OCI-M2 (cell line): ENCODE measurements around the gene TRUB2.
"Not testable (repeated sequence)": the region's sequence is repeated elsewhere in the genome, so short reads cannot be mapped to it uniquely, and the experiment has no call there.

ENCODE experiments used
- DNase-seq: peaks from one replicate; lab custom pipeline; 2025; ENCODE audit not compliant: unreplicated experiment; lab: John Stamatoyannopoulos, UW

Gene TRUB2

DNA sequence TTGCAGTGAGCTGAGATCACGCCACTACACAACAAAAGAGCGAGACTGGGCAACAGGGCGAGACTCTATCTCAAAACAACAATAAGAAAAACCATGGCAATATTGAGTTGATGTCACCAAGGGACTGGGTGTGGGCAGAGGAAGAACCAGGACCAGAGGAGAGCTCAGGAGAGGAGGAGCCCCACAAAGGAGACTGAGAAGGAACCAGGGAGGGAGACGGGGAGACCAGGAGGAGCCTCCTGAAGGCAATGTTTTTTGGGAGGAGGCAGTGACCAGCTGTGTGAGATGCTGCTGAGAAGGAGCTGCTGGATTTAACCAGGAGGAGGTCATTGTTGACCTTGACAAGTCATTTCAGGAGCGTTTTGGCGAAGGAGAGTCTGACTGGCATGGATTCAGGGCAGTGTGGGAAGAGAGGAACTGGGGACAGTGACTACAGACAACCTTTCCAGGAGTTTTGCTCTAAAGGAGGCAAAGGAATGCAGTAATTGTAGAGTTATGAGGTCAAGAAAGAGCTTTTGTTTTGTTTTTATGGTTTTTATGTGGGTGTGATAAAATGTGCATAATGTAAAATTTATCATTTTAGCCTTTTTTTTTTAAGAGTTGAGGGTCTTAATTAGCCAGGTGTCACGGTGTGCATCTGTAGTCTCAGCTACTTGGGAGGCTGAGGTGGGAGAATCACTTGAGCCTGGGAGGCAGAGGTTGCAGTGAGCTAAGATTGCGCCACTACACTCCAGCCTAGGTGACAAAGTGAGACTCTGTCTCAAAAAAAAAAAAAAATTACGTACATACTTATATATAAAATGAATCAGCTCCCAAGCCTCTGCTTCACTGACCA, 17.9 kb downstream of the TRUB2 start:
- no peak for DNase-seq

DNA sequence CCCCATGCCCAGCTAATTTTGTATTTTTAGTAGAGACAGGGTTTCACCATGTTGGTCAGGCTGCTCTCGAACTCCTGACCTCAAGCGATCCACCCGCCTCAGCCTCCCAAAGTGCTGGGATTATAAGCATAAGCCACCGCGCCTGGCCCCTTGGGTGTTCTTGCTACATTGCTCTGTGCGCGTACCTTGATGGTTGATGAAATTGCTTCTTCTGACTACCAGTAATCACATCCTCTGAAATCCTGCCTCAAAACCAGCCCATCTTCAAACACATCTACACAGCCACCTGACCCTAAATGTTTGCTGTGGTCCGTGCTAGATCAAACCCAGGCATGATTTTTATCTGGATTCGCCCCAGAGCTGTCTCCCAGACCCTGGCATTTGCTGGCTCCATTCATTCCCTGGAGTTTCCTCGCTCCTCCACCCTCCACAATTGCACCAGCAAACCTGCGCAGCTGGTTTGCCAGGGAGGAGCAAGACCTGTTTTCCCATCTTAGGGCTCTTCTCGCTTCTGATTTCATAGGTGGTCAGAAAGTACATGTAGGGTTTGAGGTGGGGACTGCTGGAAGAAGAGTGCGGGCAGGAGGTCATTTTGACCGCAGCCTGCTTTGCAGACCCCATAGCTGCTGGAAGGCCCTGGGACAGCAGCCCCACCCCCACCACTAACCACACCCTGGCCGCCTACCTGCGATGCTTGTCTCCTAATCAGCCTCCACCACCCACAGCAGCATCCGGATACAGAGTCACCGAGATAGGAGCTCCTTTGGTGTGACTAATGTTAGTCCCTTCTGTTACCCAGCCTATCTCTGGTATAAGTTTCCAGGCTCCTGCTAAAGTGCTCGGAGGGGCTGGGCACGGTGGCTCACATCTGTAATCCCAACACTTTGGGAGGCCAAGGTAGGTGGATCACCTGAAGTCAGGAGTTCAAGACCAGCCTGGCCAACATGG, 23.4 kb downstream of the TRUB2 start:
- no peak for DNase-seq

GRCh38 chr9:128297221-128297773, 24.9 kb downstream of the TRUB2 start:
- no peak for DNase-seq

DNA sequence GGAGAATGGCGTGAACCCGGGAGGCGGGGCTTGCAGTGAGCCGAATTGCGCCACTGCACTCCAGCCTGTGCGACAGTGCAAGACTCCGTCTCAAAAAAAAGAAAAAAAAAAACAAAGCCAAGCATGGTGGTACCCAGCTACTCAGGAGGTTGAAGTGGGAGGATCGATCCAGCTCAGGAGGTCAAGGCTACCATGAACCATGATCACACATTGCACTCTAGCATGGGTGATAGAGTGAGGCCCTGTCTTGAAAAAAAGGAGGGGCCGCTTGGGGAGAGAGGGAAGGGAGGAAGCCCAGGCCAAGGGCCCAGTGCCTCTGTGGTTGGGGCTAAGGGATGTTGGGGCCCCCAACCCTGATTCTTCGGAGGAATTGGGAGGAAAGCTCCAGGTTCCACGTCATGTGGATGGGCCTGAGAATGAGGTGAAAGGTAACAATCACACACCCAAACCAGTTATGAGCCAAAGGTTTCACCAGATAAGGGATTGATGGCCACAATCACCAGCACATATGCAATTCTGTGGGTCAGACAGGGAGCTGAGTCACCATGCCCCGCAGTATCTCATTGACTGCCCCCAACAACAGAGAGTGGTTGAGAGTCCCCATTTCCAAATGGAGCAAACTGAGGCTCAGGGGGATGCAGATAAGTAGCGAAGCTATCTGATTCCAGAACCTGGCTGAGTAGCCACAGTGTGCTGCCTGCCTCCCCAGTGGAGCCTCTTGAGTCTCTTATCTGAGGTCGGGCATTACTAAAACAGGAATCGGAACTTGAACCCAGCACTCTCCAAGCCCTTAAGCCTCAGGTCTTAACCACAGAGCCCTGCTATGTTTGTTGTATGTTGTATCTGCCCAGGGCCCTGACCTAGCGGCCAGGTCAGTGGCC, 25.7 kb downstream of the TRUB2 start:
- peak; percentile 6 for DNase-seq

- DNase-seq = no peak
Measured at GRCh38 chr9:128294142-128294541, 28.1 kb downstream of the TRUB2 start.

- DNase-seq = no peak
Measured at GRCh38 chr9:128293091-128293490, 29.2 kb downstream of the TRUB2 start.

DNA sequence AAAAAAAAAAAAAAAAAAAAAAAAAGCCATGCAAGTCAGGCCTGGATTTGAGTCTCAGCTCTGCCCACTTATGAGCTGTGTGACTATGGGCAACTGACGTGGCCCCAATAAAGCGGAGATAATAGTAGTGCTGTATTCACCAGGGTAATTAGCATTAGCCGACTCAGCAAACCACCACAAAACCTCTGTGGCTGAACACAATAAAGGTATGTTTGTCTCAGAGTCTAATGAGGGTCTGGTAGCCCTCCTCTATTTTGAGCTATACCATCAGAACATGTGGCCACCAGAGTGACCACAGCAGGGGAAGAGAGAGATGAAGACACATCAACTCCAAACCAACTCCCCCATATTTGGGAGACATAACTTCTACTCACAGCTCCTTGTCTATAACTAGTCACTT, 30.2 kb downstream of the TRUB2 start:
- DNase-seq = no peak

DNA sequence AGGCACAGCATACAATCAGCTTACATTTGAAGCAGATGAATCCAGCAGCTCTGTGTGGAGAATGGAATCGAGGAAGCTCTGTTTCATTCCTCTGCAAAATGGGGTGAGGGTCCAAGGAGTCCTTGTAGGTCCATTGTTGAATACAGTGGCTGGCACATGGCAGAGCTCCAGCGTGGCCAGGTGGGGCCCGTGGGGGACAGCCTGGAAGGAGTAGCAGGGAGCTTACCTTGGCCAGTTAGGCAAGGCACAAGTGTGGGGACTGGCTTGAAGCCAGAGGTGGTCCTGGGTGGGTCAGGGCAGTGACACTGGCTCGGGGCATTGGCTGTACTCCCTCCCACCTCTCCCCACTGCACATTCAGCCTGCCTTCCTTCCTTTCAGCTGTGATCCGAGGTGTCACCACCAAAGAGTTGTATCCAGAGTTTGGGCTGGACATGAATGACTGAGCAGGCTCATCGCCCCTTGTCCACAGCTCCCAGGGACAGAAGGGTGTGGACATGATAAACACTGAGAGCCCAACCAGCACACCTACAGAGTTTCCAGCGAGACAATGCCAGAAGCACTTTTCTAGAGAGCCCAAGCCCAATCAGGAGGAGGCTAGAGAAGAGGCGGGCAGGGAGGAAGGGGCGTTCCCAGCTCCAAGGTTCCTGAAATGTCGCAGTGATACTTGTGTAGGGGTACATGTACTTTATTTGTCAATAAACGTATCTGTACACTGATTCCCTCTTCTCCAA, 33.8 kb downstream of the TRUB2 start:
- DNase-seq = no peak

DNA sequence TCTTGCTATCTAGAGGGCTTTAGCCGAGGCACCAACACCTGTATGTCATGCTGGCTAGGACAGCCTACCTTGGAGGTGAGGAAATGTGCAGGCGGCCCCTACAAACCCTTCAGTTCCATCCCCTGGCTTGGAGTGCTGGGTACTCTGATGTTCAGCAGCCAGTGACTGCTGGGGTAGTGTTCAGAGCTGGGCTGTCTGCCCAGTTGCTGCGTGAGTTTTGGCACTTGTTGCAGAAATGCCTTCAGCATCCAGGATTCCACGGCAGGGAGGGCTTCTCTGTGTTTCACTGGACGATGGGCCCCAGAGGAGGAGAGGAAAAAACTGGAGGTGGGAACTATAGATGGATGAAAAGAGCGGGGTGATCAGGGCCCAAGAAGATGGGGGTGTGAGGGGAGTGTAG, 35.8 kb downstream of the TRUB2 start:
- DNase-seq = no peak

DNA sequence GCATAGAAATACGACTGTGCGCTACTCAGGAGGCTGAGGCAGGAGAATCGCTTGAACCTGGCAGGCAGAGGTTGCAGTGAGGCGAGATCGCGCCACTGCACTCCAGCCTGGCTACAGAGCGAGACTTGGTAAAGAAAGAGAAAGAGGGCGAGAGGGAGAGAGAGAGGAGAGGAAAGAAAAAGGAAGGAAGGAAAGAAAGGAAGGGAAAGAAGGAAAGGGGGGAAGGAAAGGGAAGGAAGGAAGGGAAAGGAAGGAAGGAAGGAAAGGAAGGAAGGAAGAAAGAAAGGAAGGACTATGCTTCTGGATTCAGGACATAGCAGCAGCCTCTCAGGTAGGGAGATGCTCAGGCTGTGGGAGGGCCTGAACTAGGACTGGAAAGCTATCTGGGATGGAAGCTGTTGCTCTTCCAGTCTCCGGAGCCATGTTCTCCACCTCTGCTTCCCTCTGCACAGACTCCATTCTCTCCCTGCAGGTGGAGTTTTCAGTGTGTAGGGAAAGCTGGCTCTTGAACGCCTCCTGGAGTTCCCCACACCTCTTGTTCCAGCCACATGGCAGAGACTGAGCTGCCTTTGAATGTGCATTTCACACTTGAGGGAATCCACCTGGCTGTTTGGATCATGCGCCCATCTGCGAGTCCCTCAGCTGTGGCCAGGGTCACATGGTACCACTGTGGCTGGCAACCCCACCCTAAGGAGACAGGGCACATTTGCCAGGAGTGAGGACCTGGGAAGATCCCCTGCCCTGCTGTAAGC, 37.0 kb downstream of the TRUB2 start:
- DNase-seq = no peak

DNA sequence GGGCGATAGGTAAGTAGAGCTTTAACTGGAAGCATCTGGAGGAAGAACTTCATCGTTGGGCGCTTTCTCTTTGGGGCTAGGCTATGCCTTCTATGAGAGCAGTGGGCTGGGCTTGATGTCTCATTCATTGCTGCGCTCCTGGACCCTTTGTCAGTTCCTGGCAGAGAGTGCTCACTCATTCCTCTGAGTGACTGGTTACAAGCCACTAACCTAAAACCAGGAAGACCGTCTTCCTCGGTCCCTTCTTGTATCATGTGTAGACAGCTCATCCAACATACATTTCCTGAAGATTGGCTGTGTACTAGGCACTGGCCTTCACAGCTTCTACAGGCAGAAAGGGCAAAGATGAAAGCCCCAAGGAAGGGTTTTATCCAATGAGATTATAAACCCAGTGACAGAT, 39.7 kb downstream of the TRUB2 start:
- DNase-seq = no peak

DNA sequence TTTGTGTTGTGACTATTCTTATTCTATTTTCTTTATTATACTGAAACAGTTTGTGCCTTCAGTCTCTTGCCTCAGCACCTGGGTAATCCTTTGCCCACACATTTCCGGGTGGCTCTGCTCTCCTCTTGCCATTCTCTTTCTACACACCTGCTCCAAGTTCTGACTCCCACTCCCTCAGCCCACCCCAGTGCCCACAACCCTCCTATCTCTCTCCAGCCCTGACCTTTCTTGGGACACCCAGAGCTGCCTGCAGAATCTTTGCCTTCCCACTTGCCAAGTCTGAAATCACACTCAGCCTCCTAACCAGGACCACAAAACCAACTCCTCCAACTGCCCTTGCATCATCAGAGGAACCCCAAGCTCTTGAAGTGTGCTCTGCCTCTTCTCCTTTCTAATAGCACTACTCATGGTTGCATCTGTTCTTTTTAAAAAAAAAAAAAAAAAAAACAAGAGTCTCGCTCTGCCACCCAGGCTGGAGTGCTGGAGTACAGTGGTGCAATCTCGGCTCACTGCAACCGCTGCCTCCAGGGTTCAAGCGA, 42.1 kb downstream of the TRUB2 start:
- no peak for DNase-seq

DNA sequence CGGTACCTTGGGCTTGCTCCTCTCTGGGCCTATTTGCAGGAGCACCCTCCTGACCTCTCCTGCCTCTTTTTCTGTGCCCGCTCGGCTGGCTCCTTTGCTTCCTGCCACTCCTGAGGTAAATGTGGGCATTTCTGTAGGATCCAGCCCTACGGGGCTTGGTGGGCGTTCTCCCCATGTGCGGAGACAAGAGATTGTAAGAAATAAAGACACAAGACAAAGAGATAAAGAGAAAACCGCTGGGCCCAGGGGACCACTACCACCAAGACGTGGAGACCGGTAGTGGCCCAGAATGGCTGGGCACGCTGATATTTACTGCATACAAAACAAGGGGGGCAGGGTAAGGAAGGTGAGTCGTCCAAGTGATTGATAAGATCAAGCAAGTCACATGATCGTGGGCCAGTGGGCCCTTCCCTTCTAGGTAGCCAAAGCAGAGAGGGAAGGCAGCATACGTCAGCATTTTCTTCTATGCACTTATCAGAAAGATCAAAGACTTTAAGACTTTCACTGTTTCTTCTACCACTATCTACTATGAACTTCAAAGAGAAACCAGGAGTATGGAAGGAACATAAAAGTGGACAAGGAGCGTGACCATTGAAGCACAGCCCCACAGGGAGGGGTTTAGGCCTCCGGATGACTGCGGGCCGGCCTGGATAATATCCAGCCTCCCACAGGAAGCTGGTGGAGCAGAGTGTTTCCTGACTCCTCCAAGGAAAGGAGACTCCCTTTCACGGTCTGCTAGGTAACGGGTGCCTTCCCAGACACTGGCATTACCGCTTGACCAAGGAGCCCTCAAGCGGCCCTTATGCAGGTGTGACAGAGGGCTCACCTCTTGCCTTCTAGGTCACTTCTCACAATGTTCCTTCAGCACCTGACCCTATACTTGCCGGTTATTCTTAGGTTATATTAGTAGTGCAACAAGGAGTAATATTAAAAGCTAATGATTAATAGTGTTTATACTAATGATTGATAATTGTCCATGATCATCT, 42.9 kb downstream of the TRUB2 start:
- not testable (repeated sequence) for DNase-seq

- DNase-seq = no peak
Measured at GRCh38 chr9:128276574-128277270, 45.5 kb downstream of the TRUB2 start.

- DNase-seq = peak; percentile 96
Measured at GRCh38 chr9:128276008-128276573, 46.2 kb downstream of the TRUB2 start, which contains the start of gene SWI5. Gene SWI5, plus strand, starts transcription at chr9:128276276.

DNA sequence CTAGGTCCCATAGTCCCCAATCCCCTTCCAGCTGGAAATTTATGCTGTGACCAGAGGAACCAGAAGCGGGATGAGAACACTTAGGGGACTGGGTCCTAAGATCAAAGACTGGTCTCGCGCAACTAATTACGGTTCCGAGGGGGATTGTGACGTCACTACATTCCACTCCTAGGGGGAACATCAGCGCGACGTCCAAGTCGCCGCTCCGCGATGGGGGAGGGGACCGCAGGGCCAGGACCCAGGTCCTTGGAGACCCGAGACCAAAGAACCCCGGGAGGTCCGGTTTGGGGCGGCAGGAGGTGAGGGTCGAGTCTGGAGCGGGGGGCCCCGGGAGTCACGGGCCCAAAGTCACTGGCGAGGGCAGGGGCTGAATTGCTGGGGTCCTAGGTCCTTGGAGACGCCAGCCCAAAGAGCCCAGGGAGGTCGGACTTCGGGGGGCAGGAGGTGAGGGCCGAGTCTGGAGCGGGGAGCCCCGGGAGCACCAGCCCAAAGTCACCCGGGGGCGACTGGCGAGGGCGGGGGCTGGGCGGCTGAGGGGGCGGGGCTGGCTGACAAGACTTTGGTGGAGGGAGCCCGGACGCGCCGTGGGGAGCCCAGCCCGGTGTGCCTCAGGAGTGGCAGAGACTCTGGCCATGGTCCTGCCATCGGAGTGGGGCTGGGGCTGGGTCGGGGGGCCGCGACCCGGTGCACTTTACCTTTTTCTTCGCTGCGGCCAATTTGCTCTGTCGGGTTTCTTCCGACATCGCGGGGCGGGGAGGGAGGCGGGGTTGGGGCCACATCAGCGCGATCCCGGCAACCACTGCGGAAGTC, 46.8 kb downstream of the TRUB2 start, which contains the start of gene GOLGA2:
GOLGA2 (minus strand) TSS at position 810 of the 810 bp plus-strand sequence; CDS start at position 779, 31 bp downstream.
- no peak for DNase-seq
